Vagina (tissue), 2 donors: ENCODE data around the gene C16orf92.

Source experiments
- CTCF ChIP-seq, 3 experiments: fragments of 450-650 bp in 2 of 3; fragments of 200-600 bp in 1 of 3; sonication (generic) in 1 of 3; IDR thresholded peaks; one replicate each; pipeline ENCODE4 v1.5.1; 2017 to 2019; ENCODE audit warnings: antibody characterized with exemption in 3 of 3, mild to moderate bottlenecking in 2 of 3, moderate library complexity in 2 of 3
- POLR2A ChIP-seq, 2 donors: fragments of 450-650 bp; IDR thresholded peaks; one replicate each; pipeline ENCODE4 v1.6.1; 2017; ENCODE audit warnings: antibody characterized with exemption in 2 of 2, mild to moderate bottlenecking in 2 of 2, moderate library complexity in 2 of 2

GRCh38 chr16:30060836-30061554, 38.0 kb downstream of the C16orf92 start:
- TF ChIP-seq POLR2A (IDR thresholded peaks at IDR 0.05), result no peak
- TF ChIP-seq CTCF (IDR thresholded peaks at IDR 0.05), result no peak
